Central memory CD8-positive, alpha-beta T cell (primary cell): Measurements from ENCODE around the gene SYT2.
"Not testable (repeated sequence)": the region's sequence is repeated elsewhere in the genome, so short reads cannot be mapped to it uniquely, and the experiment has no call there.

Experiments
- ATAC-seq: fragments of 150-1000 bp; cut with Tn5 transposase; replicated peaks from 2 replicates; pipeline ENCODE4 v1.10.0; 2022; ENCODE audit warnings: mild to moderate bottlenecking, moderate FRiP score, moderate number of reproducible peaks; ENCODE audit not compliant: poor library complexity, severe bottlenecking; ENCODE audit errors: extremely low read depth
- DNase-seq, 2 donors: peaks; one replicate each; pipeline ENCODE4 v3.0.0; 2021; ENCODE audit warnings: low spot score in 2 of 2
- H3K27ac Mint-ChIP-seq: one replicate; pipeline ENCODE4 v1.8.0; 2022; ENCODE audit warnings: low read depth, mild to moderate bottlenecking, moderate library complexity, mixed read lengths
- H3K27me3 Mint-ChIP-seq: one replicate; pipeline ENCODE4 v1.8.0; 2022; ENCODE audit warnings: mixed read lengths
- H3K36me3 Mint-ChIP-seq: one replicate; pipeline ENCODE4 v1.8.0; 2022; ENCODE audit warnings: mild to moderate bottlenecking, moderate library complexity, mixed read lengths; ENCODE audit not compliant: insufficient read depth
- H3K4me1 Mint-ChIP-seq: one replicate; pipeline ENCODE4 v1.8.0; 2022; ENCODE audit warnings: mixed read lengths
- H3K4me3 Mint-ChIP-seq: one replicate; pipeline ENCODE4 v1.8.0; 2022; ENCODE audit warnings: mild to moderate bottlenecking, moderate library complexity, mixed read lengths
- H3K9me3 Mint-ChIP-seq: one replicate; pipeline ENCODE4 v1.8.0; 2022; ENCODE audit warnings: mixed read lengths

SYT2 gene

GRCh38 chr1:202586871-202587270, 123.4 kb downstream of the SYT2 start:
- no peaks in the 10 kb centered on the region for H3K9me3 Mint-ChIP-seq
- DNase-seq (no peak), ATAC-seq (no peak)
- peaks cover 4% of the 10 kb centered on the region for H3K36me3 Mint-ChIP-seq
- H3K27ac Mint-ChIP-seq = no peak overlapping the region
- no peak overlapping the region for H3K4me3 Mint-ChIP-seq
- no peaks in the 10 kb centered on the region for H3K4me1 Mint-ChIP-seq
- no peaks in the 10 kb centered on the region for H3K27me3 Mint-ChIP-seq

GRCh38 chr1:202586018-202586821, 124.0 kb downstream of the SYT2 start:
- Mint-ChIP-seq H3K4me1 (no peaks in the 10 kb centered on the region), H3K9me3 (no peaks in the 10 kb centered on the region), H3K4me3 (no peak overlapping the region), H3K27ac (no peak overlapping the region), H3K36me3 (peaks cover 7% of the 10 kb centered on the region), H3K27me3 (no peaks in the 10 kb centered on the region)
- DNase-seq = no peak
- ATAC-seq = no peak

- Mint-ChIP-seq H3K27ac (no peak overlapping the region), H3K4me3 (no peak overlapping the region), H3K36me3 (peaks cover 7% of the 10 kb centered on the region), H3K9me3 (no peaks in the 10 kb centered on the region), H3K27me3 (no peaks in the 10 kb centered on the region), H3K4me1 (no peaks in the 10 kb centered on the region)
- no peak for DNase-seq
- ATAC-seq = no peak
Observed at GRCh38 chr1:202585590-202585933, 124.7 kb downstream of the SYT2 start.

GRCh38 chr1:202584707-202585589, 125.3 kb downstream of the SYT2 start:
- no peak overlapping the region for H3K27ac Mint-ChIP-seq
- no peak for DNase-seq
- no peaks in the 10 kb centered on the region for H3K9me3 Mint-ChIP-seq
- peaks cover 7% of the 10 kb centered on the region for H3K36me3 Mint-ChIP-seq
- ATAC-seq = no peak
- no peak overlapping the region for H3K4me3 Mint-ChIP-seq
- no peaks in the 10 kb centered on the region for H3K27me3 Mint-ChIP-seq
- no peaks in the 10 kb centered on the region for H3K4me1 Mint-ChIP-seq

- H3K9me3 Mint-ChIP-seq, H3K4me3 Mint-ChIP-seq, H3K27me3 Mint-ChIP-seq, H3K27ac Mint-ChIP-seq, H3K4me1 Mint-ChIP-seq, H3K36me3 Mint-ChIP-seq, DNase-seq, ATAC-seq: not testable (repeated sequence)
Observed at GRCh38 chr1:202582350-202582749, 127.9 kb downstream of the SYT2 start.

GRCh38 chr1:202580619-202581018, 129.6 kb downstream of the SYT2 start:
- DNase-seq = no peak
- no peaks in the 10 kb centered on the region for H3K9me3 Mint-ChIP-seq
- peaks cover 8% of the 10 kb centered on the region for H3K36me3 Mint-ChIP-seq
- ATAC-seq = no peak
- H3K27me3 Mint-ChIP-seq = no peaks in the 10 kb centered on the region
- no peak overlapping the region for H3K4me3 Mint-ChIP-seq
- H3K27ac Mint-ChIP-seq = no peak overlapping the region
- H3K4me1 Mint-ChIP-seq = no peaks in the 10 kb centered on the region

- H3K4me3 Mint-ChIP-seq = no peak overlapping the region
- H3K36me3 Mint-ChIP-seq = peaks cover 8% of the 10 kb centered on the region
- H3K27ac Mint-ChIP-seq = no peak overlapping the region
- no peaks in the 10 kb centered on the region for H3K9me3 Mint-ChIP-seq
- no peaks in the 10 kb centered on the region for H3K27me3 Mint-ChIP-seq
- DNase-seq (no peak), ATAC-seq (no peak)
- no peaks in the 10 kb centered on the region for H3K4me1 Mint-ChIP-seq
Observed at GRCh38 chr1:202579806-202580205, 130.4 kb downstream of the SYT2 start.

- Mint-ChIP-seq H3K4me3 (no peak overlapping the region), H3K36me3 (peaks cover 8% of the 10 kb centered on the region), H3K27me3 (no peaks in the 10 kb centered on the region), H3K9me3 (no peaks in the 10 kb centered on the region), H3K4me1 (no peaks in the 10 kb centered on the region), H3K27ac (no peak overlapping the region)
- DNase-seq = no peak
- no peak for ATAC-seq
Observed at GRCh38 chr1:202578565-202578964, 131.7 kb downstream of the SYT2 start.

- Mint-ChIP-seq H3K4me3 (no peak overlapping the region), H3K27ac (no peak overlapping the region), H3K27me3 (no peaks in the 10 kb centered on the region), H3K36me3 (peaks cover 8% of the 10 kb centered on the region), H3K9me3 (no peaks in the 10 kb centered on the region), H3K4me1 (no peaks in the 10 kb centered on the region)
- DNase-seq (no peak), ATAC-seq (no peak)
Observed at GRCh38 chr1:202578001-202578504, 132.2 kb downstream of the SYT2 start.

GRCh38 chr1:202577381-202577780, 132.9 kb downstream of the SYT2 start:
- no peak overlapping the region for H3K27ac Mint-ChIP-seq
- H3K36me3 Mint-ChIP-seq = peaks cover 9% of the 10 kb centered on the region
- H3K4me3 Mint-ChIP-seq = no peak overlapping the region
- ATAC-seq (no peak), DNase-seq (no peak)
- no peaks in the 10 kb centered on the region for H3K9me3 Mint-ChIP-seq
- H3K4me1 Mint-ChIP-seq = no peaks in the 10 kb centered on the region
- no peaks in the 10 kb centered on the region for H3K27me3 Mint-ChIP-seq

- Mint-ChIP-seq H3K9me3 (no peaks in the 10 kb centered on the region), H3K27ac (no peak overlapping the region), H3K4me1 (no peaks in the 10 kb centered on the region), H3K36me3 (peaks cover 8% of the 10 kb centered on the region), H3K27me3 (no peaks in the 10 kb centered on the region), H3K4me3 (no peak overlapping the region)
- ATAC-seq = no peak
- DNase-seq = no peak
Observed at GRCh38 chr1:202576816-202577215, 133.4 kb downstream of the SYT2 start.

GRCh38 chr1:202575918-202576653, 134.2 kb downstream of the SYT2 start:
- no peak for ATAC-seq
- no peak for DNase-seq
- Mint-ChIP-seq H3K9me3 (no peaks in the 10 kb centered on the region), H3K27me3 (no peaks in the 10 kb centered on the region), H3K36me3 (peaks cover 8% of the 10 kb centered on the region), H3K4me1 (no peaks in the 10 kb centered on the region), H3K27ac (no peak overlapping the region), H3K4me3 (no peak overlapping the region)
